Adrenal gland (tissue), 12 donors: ENCODE data around the gene SLC16A10. TPM values are rescaled to one million over a fixed set of nuclear protein-coding genes. Genes with fewer than 3 reads are reported as not detected.

Source experiments
- DNase-seq, 7 donors: peaks; one replicate each; pipeline ENCODE4 v3.0.0-alpha.2; 2019 to 2020
- H3K27ac ChIP-seq, 5 donors: fragments of 200-600 bp; sonication (generic) in 4 of 5; 1 replicate in 3 of 5; 2 replicates in 2 of 5; pipeline versions ENCODE4 v1.5.1 to v1.8.0; 2016 to 2020; ENCODE audit warnings: mild to moderate bottlenecking in 1 of 5
- H3K27me3 ChIP-seq: fragments of 200-600 bp; 2 replicates; pipeline ENCODE4 v1.8.0; 2021
- H3K36me3 ChIP-seq, 2 donors: fragments of 200-600 bp; replicated peaks in 1 of 2; 1 replicate in 1 of 2; 2 replicates in 1 of 2; pipeline versions ENCODE4 v1.5.1 to v1.8.0; 2018 to 2022
- H3K4me1 ChIP-seq, 2 donors: fragments of 200-600 bp; replicated peaks in 1 of 2; 1 replicate in 1 of 2; 2 replicates in 1 of 2; pipeline versions ENCODE4 v1.5.1 to v1.8.0; 2018 to 2021
- H3K4me3 ChIP-seq, 4 donors: fragments of 200-600 bp; sonication (generic) in 3 of 4; one replicate each; pipeline ENCODE4 v1.5.1; 2016 to 2018
- H3K9me3 ChIP-seq, 3 donors: fragments of 200-600 bp; sonication (generic) in 1 of 3; replicated peaks in 1 of 3; 1 replicate in 2 of 3; 2 replicates in 1 of 3; pipeline versions ENCODE4 v1.5.1 to v1.8.0; 2016 to 2021
- CTCF ChIP-seq, 6 experiments: fragments of 450-650 bp in 4 of 6; fragments of 200-600 bp in 2 of 6; sonication (generic) in 1 of 6; IDR thresholded peaks; 1 replicate in 5 of 6; 2 replicates in 1 of 6; pipeline versions ENCODE4 v1.5.1 to v1.8.0; 2016 to 2021; ENCODE audit warnings: antibody characterized with exemption in 6 of 6, mild to moderate bottlenecking in 2 of 6, moderate library complexity in 1 of 6
- POLR2A ChIP-seq, 2 donors: fragments of 450-650 bp; IDR thresholded peaks; one replicate each; pipeline ENCODE4 v1.6.1; 2017; ENCODE audit warnings: antibody characterized with exemption in 2 of 2, mild to moderate bottlenecking in 2 of 2, moderate library complexity in 1 of 2
- WGBS, 4 donors: extraction: QIAGEN DNeasy Blood & Tissue Kit in 2 of 4; methylation state at CpG; one replicate each; pipeline versions ENCODE4 v1.1.5 to v1.1.7; 2013 to 2017; 5-methylcytosine and 5-hydroxymethylcytosine counted together
- intact Hi-C, 2 donors: fragments of 100-400 bp; cut with DNase I; formaldehyde crosslinking; loops; one replicate each; pipeline versions ENCODE4 v1.14.1 to v1.15.0; 2022 to 2023
- polyA plus RNA-seq, 3 donors: library from polyadenylated mRNA; stranded (reverse); fragments of 200-250 nt in 2 of 3; fragments of 350-450 nt in 1 of 3; fragmentation: Illumina TruSeq in 1 of 3; extraction: RNeasy Lipid Tissue Mini Kit (QIAGEN cat#74804) in 1 of 3; gene quantifications; one replicate each; pipeline ENCODE4 v1.2.3, GENCODE V29; 2013 to 2014
- small RNA-seq, 2 donors: library from RNA; depleted of rRNA; stranded (forward); fragments of <200 nt; gene quantifications; one replicate each; pipeline ENCODE3, GENCODE V24; 2016
- total RNA-seq, 9 donors: library from RNA; depleted of rRNA in 4 of 9; stranded (reverse); fragments of >200 nt in 4 of 9; fragments of 120-200 nt in 1 of 9; fragmentation: NEBNext Ultra II Directional in 1 of 9; extraction: Animal tissue kit (Norgen Biotek cat#: 25700) in 1 of 9; gene quantifications; one replicate each; pipeline versions ENCODE4 v1.1.0 to v1.2.4, GENCODE V29; 2013 to 2023
- donor health status: healthy with polysubstance abuse.
- donor health status: Bipolar disorder and iron deficiency.
- donor health status: DM: yes; HTN: yes; CAD: no.
- donor health status: DM: no; HTN: no; CAD: no.
- donor health status: DM: no; HTN: no; CAD: no.
- donor health status: DM: yes; HTN: yes; CAD: no.

Gene SLC16A10
- total and polyA plus RNA-seq, 12 donors, result 4.6 to 97.0 (median 24.9) TPM

GRCh38 chr6:111276736-111277135, 189.4 kb downstream of the SLC16A10 start:
- no peaks in the 10 kb centered on the region for H3K4me1 ChIP-seq
- no peak for TF ChIP-seq POLR2A (IDR thresholded peaks at IDR 0.05)
- TF ChIP-seq CTCF (IDR thresholded peaks at IDR 0.05), result no peak
- H3K4me3 ChIP-seq, result no peak overlapping the region
- H3K36me3 ChIP-seq, result peaks cover 0 to 9% of the 10 kb centered on the region in 2 donors
- intact Hi-C loops, result no loop called here
- 93 to 100% (median 95%) methylated on average over 3 of the region's 3 CpGs for WGBS, 4 donors
- H3K27me3 ChIP-seq, result no peaks in the 10 kb centered on the region
- no peaks in the 10 kb centered on the region for H3K9me3 ChIP-seq
- no peak overlapping the region for H3K27ac ChIP-seq
- DNase-seq, result no peak

- Histone ChIP-seq H3K27me3 (no peaks in the 10 kb centered on the region), H3K4me1 (no peaks in the 10 kb centered on the region), H3K27ac (no peak overlapping the region), H3K9me3 (no peaks in the 10 kb centered on the region), H3K36me3 (peaks cover 0 to 9% of the 10 kb centered on the region in 2 donors), H3K4me3 (no peak overlapping the region)
- intact Hi-C loops, result no loop called here
- no peak for DNase-seq
- WGBS, 4 donors, result 78 to 100% (median 92%) methylated on average over 1 of the region's 1 CpG
- TF ChIP-seq CTCF (IDR thresholded peaks at IDR 0.05), result no peak
These were observed 190.5 kb downstream of the SLC16A10 start for GRCh38 chr6:111277819-111278218.

- peaks cover 0 to 9% of the 10 kb centered on the region in 2 donors for H3K36me3 ChIP-seq
- no peak overlapping the region for H3K4me3 ChIP-seq
- no peaks in the 10 kb centered on the region for H3K27me3 ChIP-seq
- H3K4me1 ChIP-seq, result no peaks in the 10 kb centered on the region
- H3K9me3 ChIP-seq, result no peaks in the 10 kb centered on the region
- intact Hi-C loops, result no loop called here
- DNase-seq, result no peak
- 84 to 100% (median 90%) methylated on average over 2 of the region's 2 CpGs for WGBS, 4 donors
- no peak overlapping the region for H3K27ac ChIP-seq
- no peak for TF ChIP-seq POLR2A (IDR thresholded peaks at IDR 0.05)
- TF ChIP-seq CTCF (IDR thresholded peaks at IDR 0.05), result no peak
These were observed 191.4 kb downstream of the SLC16A10 start for GRCh38 chr6:111278731-111279130.

GRCh38 chr6:111280445-111280955, 193.2 kb downstream of the SLC16A10 start:
- intact Hi-C loops, result no loop called here
- Histone ChIP-seq H3K36me3 (peaks cover 0 to 5% of the 10 kb centered on the region in 2 donors), H3K4me3 (no peak overlapping the region), H3K9me3 (no peaks in the 10 kb centered on the region), H3K27ac (no peak overlapping the region), H3K4me1 (no peaks in the 10 kb centered on the region), H3K27me3 (no peaks in the 10 kb centered on the region)
- TF ChIP-seq POLR2A (IDR thresholded peaks at IDR 0.05) (no peak), CTCF (IDR thresholded peaks at IDR 0.05) (no peak)
- WGBS, 4 donors, result 94 to 98% (median 97%) methylated on average over 4 of the region's 4 CpGs
- DNase-seq, result no peak

Small RNA genes within 50 kb of the gene (small RNA-seq; reads per million reads assigned to genes)
- 0 reads per million in 2 donors for gene RNU6-960P

Other genes starting within 250 kb of the SLC16A10 start
- 10 to 100 TPM; 21.3 to 64.1 (median 46.8) TPM for gene AMD1, start 212.7 kb upstream of the SLC16A10 start, total RNA-seq
- 10 to 100 TPM; 15.4 to 62.5 (median 19.3) TPM for gene AMD1, start 212.7 kb upstream of the SLC16A10 start, polyA plus RNA-seq
- 10 to 100 TPM; 48.3 to 95.3 (median 70.2) TPM for gene GTF3C6, start 128.8 kb upstream of the SLC16A10 start, total RNA-seq
- gene GTF3C6, start 128.8 kb upstream of the SLC16A10 start, polyA plus RNA-seq, result 100 to 1,000 TPM in 1 of 3 donors, 10 to 100 TPM in 2; 74.7 to 133 (median 87.2) TPM
- gene RPF2, start 105.5 kb upstream of the SLC16A10 start, total RNA-seq, result 10 to 100 TPM; 12.8 to 32.1 (median 24.8) TPM
- 10 to 100 TPM; 33.1 to 63.3 (median 38.5) TPM for gene RPF2, start 105.5 kb upstream of the SLC16A10 start, polyA plus RNA-seq